ENCODE results near the gene ADA.

DNA sequence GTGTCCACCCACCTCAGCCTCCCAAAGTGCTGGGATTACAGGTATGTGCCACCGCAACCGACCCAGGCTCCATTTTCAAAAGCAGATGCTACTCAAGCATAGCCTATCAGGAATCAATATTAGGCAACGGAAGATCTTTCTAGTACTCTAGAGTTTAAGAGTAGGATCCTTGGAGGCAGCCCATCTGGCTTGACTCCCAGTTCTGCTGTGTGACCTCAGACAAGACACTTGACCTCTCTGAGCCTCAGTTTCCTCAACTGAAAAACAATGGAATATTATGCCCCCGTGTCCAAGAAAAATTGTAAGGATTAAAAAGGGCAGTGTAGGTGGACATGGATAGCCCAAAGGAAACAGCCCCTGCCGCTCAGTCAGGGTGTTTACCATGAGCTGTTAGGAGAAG is 14.5 kb downstream of the ADA start:
- TF ChIP-seq, protein P1, sequence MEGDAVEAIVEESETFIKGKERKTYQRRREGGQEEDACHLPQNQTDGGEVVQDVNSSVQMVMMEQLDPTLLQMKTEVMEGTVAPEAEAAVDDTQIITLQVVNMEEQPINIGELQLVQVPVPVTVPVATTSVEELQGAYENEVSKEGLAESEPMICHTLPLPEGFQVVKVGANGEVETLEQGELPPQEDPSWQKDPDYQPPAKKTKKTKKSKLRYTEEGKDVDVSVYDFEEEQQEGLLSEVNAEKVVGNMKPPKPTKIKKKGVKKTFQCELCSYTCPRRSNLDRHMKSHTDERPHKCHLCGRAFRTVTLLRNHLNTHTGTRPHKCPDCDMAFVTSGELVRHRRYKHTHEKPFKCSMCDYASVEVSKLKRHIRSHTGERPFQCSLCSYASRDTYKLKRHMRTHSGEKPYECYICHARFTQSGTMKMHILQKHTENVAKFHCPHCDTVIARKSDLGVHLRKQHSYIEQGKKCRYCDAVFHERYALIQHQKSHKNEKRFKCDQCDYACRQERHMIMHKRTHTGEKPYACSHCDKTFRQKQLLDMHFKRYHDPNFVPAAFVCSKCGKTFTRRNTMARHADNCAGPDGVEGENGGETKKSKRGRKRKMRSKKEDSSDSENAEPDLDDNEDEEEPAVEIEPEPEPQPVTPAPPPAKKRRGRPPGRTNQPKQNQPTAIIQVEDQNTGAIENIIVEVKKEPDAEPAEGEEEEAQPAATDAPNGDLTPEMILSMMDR (IDR thresholded peaks at IDR 0.05): no peak
- TF ChIP-seq POLR2A (IDR thresholded peaks at IDR 0.05): no peak
